K562 (cell line): ENCODE data around the gene PDE6G. TPM values are rescaled to one million over a fixed set of nuclear protein-coding genes. Genes with fewer than 3 reads are reported as not detected.
A peak's percentile ranks its signal among the peaks of the same experiment; 100 is the strongest.

Source experiments
- ATAC-seq: fragments of 200-7000 bp; cut with Tn5 transposase; 3 replicates; pipeline ENCODE4 v1.9.1; 2020; ENCODE audit warnings: moderate library complexity
- BruUV-seq: library from RNA; stranded (reverse); fragments of 400-500 nt; replicated peaks from 2 replicates; lab custom pipeline; 2021; lab: Mats Ljungman, UMichigan
- CTCF ChIA-PET: fragments of 300-600 bp; formaldehyde crosslinking; extraction: SDS; loops from one replicate; lab custom pipeline; 2021; ENCODE audit warnings: low intra/inter-chr PET ratio; lab: Yijun Ruan, JAX
- POLR2A ChIA-PET: fragments of 300-600, 350-650 bp; sonication (Branson Sonifier 250); formaldehyde crosslinking; extraction: SDS; loops from one replicate; lab custom pipeline; 2021; ENCODE audit warnings: antibody characterized with exemption, inconsistent platforms; lab: Yijun Ruan, JAX
- DNase-seq, 4 experiments: peaks; one replicate each; pipeline versions ENCODE4 v3.0.0 to v3.0.0-alpha.2; 2011 to 2018; ENCODE audit warnings: low spot score in 3 of 4, mixed read lengths in 3 of 4; ENCODE audit errors: extremely low read depth in 1 of 4
- FAIRE-seq: peaks from 2 replicates; lab custom pipeline; 2011; peaks lifted over from hg19 to GRCh38; lab: Jason Lieb, UNC
- H2AFZ ChIP-seq: 2 replicates; pipeline ENCODE4 v1.6.0; 2011; ENCODE audit warnings: low read depth, low read length, control low read depth, inconsistent platforms
- H3K27ac ChIP-seq: fragments of 200-600 bp; 3 replicates; pipeline ENCODE4 v1.8.0; 2011; ENCODE audit warnings: low read depth, mild to moderate bottlenecking, control low read depth, inconsistent platforms, low read length, moderate library complexity, mixed read lengths; ENCODE audit errors: extremely low read depth
- H3K27me3 ChIP-seq, 2 experiments: fragments of 300-600 bp in 1 of 2; 2 replicates in 1 of 2; 3 replicates in 1 of 2; pipeline versions ENCODE4 v1.6.0 to v1.8.0; 2011; ENCODE audit warnings: inconsistent platforms in 2 of 2, low read length in 2 of 2, mild to moderate bottlenecking in 1 of 2, mixed read lengths in 1 of 2, moderate library complexity in 1 of 2; ENCODE audit not compliant: control insufficient read depth in 2 of 2, insufficient read depth in 2 of 2
- H3K36me3 ChIP-seq: fragments of 300-600 bp; 3 replicates; pipeline ENCODE4 v1.8.0; 2011; ENCODE audit warnings: mild to moderate bottlenecking, low read length, inconsistent platforms; ENCODE audit not compliant: control insufficient read depth, insufficient read depth
- H3K4me1 ChIP-seq, 2 experiments: fragments of 200-600 bp in 1 of 2; replicated peaks in 1 of 2; 2 replicates in 1 of 2; 3 replicates in 1 of 2; pipeline versions ENCODE4 v1.5.1 to v1.8.0; 2011; ENCODE audit warnings: inconsistent platforms in 2 of 2, low read length in 2 of 2, mild to moderate bottlenecking in 1 of 2, mixed read lengths in 1 of 2, moderate library complexity in 1 of 2; ENCODE audit not compliant: control insufficient read depth in 2 of 2, insufficient read depth in 2 of 2
- H3K4me2 ChIP-seq: 2 replicates; pipeline ENCODE4 v1.6.1; 2011; ENCODE audit warnings: low read length, control low read depth, inconsistent platforms, mixed read lengths; ENCODE audit not compliant: insufficient read depth
- H3K4me3 ChIP-seq: fragments of 200-600 bp; sonication (generic), shearing (Covaris generic); 2 replicates; pipeline ENCODE4 v1.5.1; 2016; ENCODE audit warnings: control low read depth, inconsistent platforms
- H3K79me2 ChIP-seq: fragments of 200-600 bp; 3 replicates; pipeline ENCODE4 v1.8.0; 2011; ENCODE audit warnings: low read length, inconsistent platforms; ENCODE audit not compliant: control insufficient read depth, insufficient read depth
- H3K9ac ChIP-seq, 2 experiments: 2 replicates each; pipeline versions ENCODE4 v1.6.0 to v1.6.1; 2011; ENCODE audit warnings: low read depth in 2 of 2, low read length in 2 of 2, control low read depth in 1 of 2, inconsistent platforms in 1 of 2, mild to moderate bottlenecking in 1 of 2, mixed read lengths in 1 of 2; ENCODE audit not compliant: insufficient read depth in 1 of 2
- H3K9me1 ChIP-seq: one replicate; pipeline ENCODE4 v1.6.0; 2011; ENCODE audit warnings: inconsistent platforms, mild to moderate bottlenecking, low read length, moderate library complexity; ENCODE audit not compliant: control insufficient read depth, insufficient read depth
- H3K9me3 ChIP-seq: replicated peaks from 2 replicates; pipeline ENCODE4 v1.5.1; 2011; ENCODE audit warnings: low read depth, low read length, inconsistent platforms; ENCODE audit not compliant: control insufficient read depth, insufficient read depth
- H4K20me1 ChIP-seq: replicated peaks from 2 replicates; pipeline ENCODE4 v1.6.1; 2011; ENCODE audit warnings: low read length, inconsistent platforms, mixed read lengths; ENCODE audit not compliant: control insufficient read depth, insufficient read depth
- BRF2 ChIP-seq: IDR thresholded peaks from 3 replicates; pipeline ENCODE4 v1.6.1; 2011; ENCODE audit warnings: borderline replicate concordance, mild to moderate bottlenecking; ENCODE audit not compliant: insufficient read length, insufficient read depth
- CHD2 ChIP-seq: IDR thresholded peaks from 2 replicates; pipeline ENCODE4 v1.6.1; 2011; ENCODE audit warnings: low read depth, low read length
- DNMT1 ChIP-seq: fragments of 450-650 bp; IDR thresholded peaks from 2 replicates; pipeline ENCODE4 v1.6.1; 2016; ENCODE audit warnings: antibody characterized with exemption, mild to moderate bottlenecking
- E2F6 ChIP-seq, 2 experiments: IDR thresholded peaks; 2 replicates each; pipeline ENCODE4 v1.6.1; 2011; ENCODE audit warnings: borderline replicate concordance in 1 of 2, control low read depth in 1 of 2, low read depth in 1 of 2, low read length in 1 of 2, mild to moderate bottlenecking in 1 of 2, mixed read lengths in 1 of 2, moderate library complexity in 1 of 2; ENCODE audit not compliant: insufficient read depth in 1 of 2, insufficient read length in 1 of 2, poor library complexity in 1 of 2, severe bottlenecking in 1 of 2; ENCODE audit errors: extremely low read depth in 1 of 2
- ETV5 ChIP-seq: sonication (generic); formaldehyde crosslinking; IDR thresholded peaks from 2 replicates; pipeline ENCODE4 v1.4.0; 2020; ENCODE audit warnings: low read depth, mild to moderate bottlenecking, missing genetic modification reagents
- FOXM1 ChIP-seq, 2 experiments: fragments of 450-650 bp in 1 of 2; sonication (generic) in 1 of 2; formaldehyde crosslinking in 1 of 2; IDR thresholded peaks; 2 replicates each; pipeline versions ENCODE4 v1.6.1 to v1.9.0; 2017 to 2022; ENCODE audit warnings: low read depth in 2 of 2, mild to moderate bottlenecking in 2 of 2, missing genetic modification reagents in 1 of 2, moderate library complexity in 1 of 2
- HOMEZ ChIP-seq: fragments of 250-450 bp; sonication (Bioruptor Pico); IDR thresholded peaks from 2 replicates; pipeline ENCODE4 v1.4.0; 2020; ENCODE audit warnings: mild to moderate bottlenecking, moderate library complexity
- STAG1 ChIP-seq: sonication (generic); formaldehyde crosslinking; IDR thresholded peaks from 2 replicates; pipeline ENCODE4 v1.5.0; 2020; ENCODE audit warnings: missing genetic modification reagents, borderline replicate concordance
- ZBTB12 ChIP-seq: fragments of 250-450 bp; sonication (Bioruptor Pico); IDR thresholded peaks from 2 replicates; pipeline ENCODE4 v1.4.0; 2020
- ZFP1 ChIP-seq: fragments of 450-650 bp; formaldehyde crosslinking; IDR thresholded peaks from 2 replicates; pipeline ENCODE4 v1.4.0; 2020; ENCODE audit warnings: mild to moderate bottlenecking, mixed read lengths
- ZNF165 ChIP-seq: fragments of 250-450 bp; sonication (Bioruptor Pico); IDR thresholded peaks from 2 replicates; pipeline ENCODE4 v1.4.0; 2020; ENCODE audit warnings: borderline replicate concordance
- ZNF175 ChIP-seq: fragments of 200-800 bp; sonication (Bioruptor generic); IDR thresholded peaks from 2 replicates; pipeline ENCODE4 v1.6.1; 2016; ENCODE audit warnings: low read depth, mild to moderate bottlenecking, missing genetic modification characterization, missing compliant biosample characterization
- ZNF668 ChIP-seq: fragments of 250-450 bp; sonication (Bioruptor Pico); IDR thresholded peaks from 2 replicates; pipeline ENCODE4 v1.8.0; 2022; ENCODE audit warnings: mild to moderate bottlenecking, inconsistent platforms
- WGBS: fragments of 100-300 bp; shearing (Covaris generic); methylation state at CpG from one replicate; pipeline ENCODE4 v1.1.6; 2016; ENCODE audit warnings: low coverage, mixed read lengths; ENCODE audit not compliant: insufficient coverage; ENCODE audit errors: missing lambda C conversion rate; 5-methylcytosine and 5-hydroxymethylcytosine counted together
- in situ Hi-C: fragments of 300-500 bp; cut with MboI; formaldehyde crosslinking; loops from 4 replicates; pipeline ENCODE4 v1.15.0; 2018; ENCODE audit warnings: inconsistent platforms, mixed read lengths
- intact Hi-C: fragments of 100-400 bp; cut with micrococcal nuclease; formaldehyde crosslinking; loops from 2 replicates; pipeline ENCODE4 v1.14.2; 2022
- polyA plus RNA-seq, 8 experiments: library from polyadenylated mRNA; depleted of rRNA in 4 of 8; stranded (reverse) in 5 of 8; unstranded in 3 of 8; fragments of >200 nt; fragmentation: Nextera tagmentation in 2 of 8; fragmentation: Illumina TruSeq in 1 of 8; extraction: Ambion mirVana in 2 of 8; extraction: Trizol in 1 of 8; gene quantifications; 2 replicates each; pipeline versions ENCODE4 v1.2.1 to v1.2.3, GENCODE V29; 2011 to 2014; ENCODE audit warnings: inconsistent platforms in 1 of 8, missing spikeins in 1 of 8
- total RNA-seq, 7 experiments: library from RNA; depleted of rRNA in 6 of 7; stranded (reverse); fragments of >200 nt in 6 of 7; fragmentation: Illumina TruSeq in 2 of 7; extraction: Trizol in 2 of 7; gene quantifications; 2 replicates each; pipeline versions ENCODE4 v1.2.1 to v1.2.3, GENCODE V29; 2011 to 2021; ENCODE audit warnings: low replicate concordance in 1 of 7

The PDE6G gene
- total and polyA plus RNA-seq, 9 of the 15 experiments (the other 6 are each of a cell fraction or from before 2014, with no cell fraction given): 0.14 to 0.59 TPM; not detected in 7

GRCh38 chr17:81703747-81704654 is 47.7 kb upstream of the PDE6G start:
- peak; percentile 23 for FAIRE-seq
- H3K9ac ChIP-seq: peak overlapping the region; percentile 96 to 100
- ChIA-PET POLR2A (interaction anchor here (0.7 to 4.7 kb wide), 11 partner anchors 9 to 481 kb away, joined by 3 to 54 read pairs (median 4); partner anchors contain the start of genes ALYREF, ANAPC11, ARL16 and CEP131), CTCF (no interaction called here)
- peaks cover 2% of the 10 kb centered on the region for H3K9me1 ChIP-seq
- H3K27me3 ChIP-seq: no peaks in the 10 kb centered on the region
- H3K4me2 ChIP-seq: peak overlapping the region; percentile 95
- H3K36me3 ChIP-seq: peaks cover 81% of the 10 kb centered on the region
- ATAC-seq: no peak; the same call in 2 of the 3 replicates
- peak in 2 of 4 experiments; percentile 31 to 34 for DNase-seq
- H2AFZ ChIP-seq: 0 out of 2 replicates have a peak overlapping the region, but pooled peaks have one; percentile 12
- intact Hi-C loops (loop anchor here (5.0 kb wide), 1 partner anchor 37 kb away; the partner anchor contains the start of genes CCDC137 and OXLD1), in situ Hi-C loops (no loop called here)
- peaks cover 62% of the 10 kb centered on the region for H3K79me2 ChIP-seq
- H3K27ac ChIP-seq: peak overlapping the region; percentile 90
- peaks cover 14 to 70% of the 10 kb centered on the region in 2 experiments; a peak in 4 of 5 replicates for H3K4me1 ChIP-seq
- TSS peak; percentile 50 for BruUV-seq
- WGBS: 9% methylated on average over 26 of the region's 27 CpGs
- no peaks in the 10 kb centered on the region for H3K9me3 ChIP-seq
- H4K20me1 ChIP-seq: peaks cover 13% of the 10 kb centered on the region
- peak overlapping the region; percentile 99 for H3K4me3 ChIP-seq
- TF ChIP-seq CHD2 (no peak), ZNF165 (CRISPR knock-in tag) (no peak), FOXM1 (IDR thresholded peaks at IDR 0.05; ENCODE audit: low read depth) (no peak), FOXM1 (CRISPR knock-in tag; IDR thresholded peaks at IDR 0.05; ENCODE audit: low read depth) (0 out of 2 replicates have a peak, but pooled peaks have one; percentile 65), ZNF668 (CRISPR knock-in tag) (no peak), DNMT1 (no peak), ZFP1 (CRISPR knock-in tag) (no peak), STAG1 (CRISPR knock-in tag) (no peak), BRF2 (no peak), E2F6 (IDR thresholded peaks at IDR 0.05; ENCODE audit: borderline replicate concordance in 1 of 2, extremely low read depth in 1 of 2, insufficient read depth in 1 of 2, insufficient read length in 1 of 2, low read depth in 1 of 2, low read length in 1 of 2, poor library complexity in 1 of 2, severe bottlenecking in 1 of 2) (peak in 1 of 2 experiments; percentile 46), ZNF175 (no peak), HOMEZ (no peak), ETV5 (CRISPR knock-in tag) (no peak), ZBTB12 (CRISPR knock-in tag) (no peak)
